ENCODE data around the gene NLRP14.

Gene NLRP14, protein sequence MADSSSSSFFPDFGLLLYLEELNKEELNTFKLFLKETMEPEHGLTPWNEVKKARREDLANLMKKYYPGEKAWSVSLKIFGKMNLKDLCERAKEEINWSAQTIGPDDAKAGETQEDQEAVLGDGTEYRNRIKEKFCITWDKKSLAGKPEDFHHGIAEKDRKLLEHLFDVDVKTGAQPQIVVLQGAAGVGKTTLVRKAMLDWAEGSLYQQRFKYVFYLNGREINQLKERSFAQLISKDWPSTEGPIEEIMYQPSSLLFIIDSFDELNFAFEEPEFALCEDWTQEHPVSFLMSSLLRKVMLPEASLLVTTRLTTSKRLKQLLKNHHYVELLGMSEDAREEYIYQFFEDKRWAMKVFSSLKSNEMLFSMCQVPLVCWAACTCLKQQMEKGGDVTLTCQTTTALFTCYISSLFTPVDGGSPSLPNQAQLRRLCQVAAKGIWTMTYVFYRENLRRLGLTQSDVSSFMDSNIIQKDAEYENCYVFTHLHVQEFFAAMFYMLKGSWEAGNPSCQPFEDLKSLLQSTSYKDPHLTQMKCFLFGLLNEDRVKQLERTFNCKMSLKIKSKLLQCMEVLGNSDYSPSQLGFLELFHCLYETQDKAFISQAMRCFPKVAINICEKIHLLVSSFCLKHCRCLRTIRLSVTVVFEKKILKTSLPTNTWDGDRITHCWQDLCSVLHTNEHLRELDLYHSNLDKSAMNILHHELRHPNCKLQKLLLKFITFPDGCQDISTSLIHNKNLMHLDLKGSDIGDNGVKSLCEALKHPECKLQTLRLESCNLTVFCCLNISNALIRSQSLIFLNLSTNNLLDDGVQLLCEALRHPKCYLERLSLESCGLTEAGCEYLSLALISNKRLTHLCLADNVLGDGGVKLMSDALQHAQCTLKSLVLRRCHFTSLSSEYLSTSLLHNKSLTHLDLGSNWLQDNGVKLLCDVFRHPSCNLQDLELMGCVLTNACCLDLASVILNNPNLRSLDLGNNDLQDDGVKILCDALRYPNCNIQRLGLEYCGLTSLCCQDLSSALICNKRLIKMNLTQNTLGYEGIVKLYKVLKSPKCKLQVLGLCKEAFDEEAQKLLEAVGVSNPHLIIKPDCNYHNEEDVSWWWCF

DNA sequence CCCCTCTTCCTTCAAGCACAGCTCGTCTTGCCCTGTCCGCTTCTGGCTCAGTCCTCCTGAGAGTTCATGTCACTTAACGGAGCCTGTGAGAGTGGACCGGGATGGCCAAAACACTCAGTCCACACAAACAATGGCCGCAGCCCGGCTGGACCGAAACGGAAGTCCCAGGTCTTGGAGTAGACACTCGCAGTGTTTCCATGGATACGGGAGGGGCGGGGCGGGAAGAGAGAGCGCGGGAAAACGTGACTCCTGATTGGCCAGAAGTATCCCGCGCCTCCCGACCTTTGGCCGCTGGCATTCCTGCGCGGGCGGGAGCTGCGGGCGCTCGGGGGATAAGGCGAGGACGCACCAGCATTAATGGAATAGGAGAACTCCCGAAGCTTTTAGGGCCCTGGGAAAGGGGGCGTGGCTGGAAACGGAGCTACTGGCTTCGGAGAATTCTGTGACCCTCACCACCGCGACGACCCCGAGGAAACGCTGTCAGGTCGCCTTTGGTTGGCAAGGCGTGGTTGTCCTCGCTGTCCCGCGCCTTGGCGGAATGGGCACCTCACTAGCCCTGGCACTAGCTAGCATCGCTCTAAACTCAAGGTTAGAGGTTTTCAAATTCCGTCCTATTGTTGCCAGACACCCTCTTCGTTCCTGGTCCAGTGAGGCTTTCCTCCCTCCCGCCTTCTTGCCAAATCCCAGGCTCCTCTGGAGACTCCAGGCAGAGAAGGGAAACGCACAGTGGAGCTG lies at the start of gene NLRP14, which contains the start of gene ZNF214:
TSS of gene NLRP14 (plus strand) at position 297 of the 735 bp plus-strand sequence. CDS start 18,108 bp downstream, outside the sequence.
TSS of gene ZNF214 (minus strand) at position 164 of the 735 bp plus-strand sequence. CDS start 17,511 bp downstream, outside the sequence.
- H3K4me2 ChIP-seq (ENCODE audit: low read depth, low read length, poor library complexity, severe bottlenecking) = no peak within 1 kb of the TSS
- H3F3A ChIP-seq (ENCODE audit: insufficient read depth) = no peaks in the 10 kb centered on the region
- H3K27me3 ChIP-seq (ENCODE audit: low read length) = no peaks in the 10 kb centered on the region
- H3K4me3 ChIP-seq (ENCODE audit: insufficient read depth, low read length, poor library complexity, severe bottlenecking) = no peak within 1 kb of the TSS
- H3K9ac ChIP-seq (ENCODE audit: low read length) = no peak within 1 kb of the TSS
- no peaks in the 10 kb centered on the region for H3K36me3 ChIP-seq (ENCODE audit: low read length)
- H3K9me2 ChIP-seq (replicated peaks; ENCODE audit: insufficient read depth, low read length) = no peaks in the 10 kb centered on the region
- no peak within 1 kb of the TSS for H3K27ac ChIP-seq (ENCODE audit: low read depth, low read length)
- H3K9me3 ChIP-seq (ENCODE audit: insufficient read depth, low read length) = no peaks in the 10 kb centered on the region
- TF ChIP-seq EZH2phosphoT487 (conservative IDR thresholded peaks at IDR 0.05; ENCODE audit: low read length) = no peak
- TF ChIP-seq, protein P1, sequence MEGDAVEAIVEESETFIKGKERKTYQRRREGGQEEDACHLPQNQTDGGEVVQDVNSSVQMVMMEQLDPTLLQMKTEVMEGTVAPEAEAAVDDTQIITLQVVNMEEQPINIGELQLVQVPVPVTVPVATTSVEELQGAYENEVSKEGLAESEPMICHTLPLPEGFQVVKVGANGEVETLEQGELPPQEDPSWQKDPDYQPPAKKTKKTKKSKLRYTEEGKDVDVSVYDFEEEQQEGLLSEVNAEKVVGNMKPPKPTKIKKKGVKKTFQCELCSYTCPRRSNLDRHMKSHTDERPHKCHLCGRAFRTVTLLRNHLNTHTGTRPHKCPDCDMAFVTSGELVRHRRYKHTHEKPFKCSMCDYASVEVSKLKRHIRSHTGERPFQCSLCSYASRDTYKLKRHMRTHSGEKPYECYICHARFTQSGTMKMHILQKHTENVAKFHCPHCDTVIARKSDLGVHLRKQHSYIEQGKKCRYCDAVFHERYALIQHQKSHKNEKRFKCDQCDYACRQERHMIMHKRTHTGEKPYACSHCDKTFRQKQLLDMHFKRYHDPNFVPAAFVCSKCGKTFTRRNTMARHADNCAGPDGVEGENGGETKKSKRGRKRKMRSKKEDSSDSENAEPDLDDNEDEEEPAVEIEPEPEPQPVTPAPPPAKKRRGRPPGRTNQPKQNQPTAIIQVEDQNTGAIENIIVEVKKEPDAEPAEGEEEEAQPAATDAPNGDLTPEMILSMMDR (IDR thresholded peaks at IDR 0.05; ENCODE audit: insufficient read depth, low read length, poor library complexity, severe bottlenecking) = no peak
- no peak within 1 kb of the TSS for H2AFZ ChIP-seq (ENCODE audit: low read depth, low read length, severe bottlenecking)
- H4K20me1 ChIP-seq (ENCODE audit: low read depth, low read length) = no peaks in the 10 kb centered on the region
- no peaks in the 10 kb centered on the region for H3K79me2 ChIP-seq (ENCODE audit: insufficient read depth, low read length)

DNA sequence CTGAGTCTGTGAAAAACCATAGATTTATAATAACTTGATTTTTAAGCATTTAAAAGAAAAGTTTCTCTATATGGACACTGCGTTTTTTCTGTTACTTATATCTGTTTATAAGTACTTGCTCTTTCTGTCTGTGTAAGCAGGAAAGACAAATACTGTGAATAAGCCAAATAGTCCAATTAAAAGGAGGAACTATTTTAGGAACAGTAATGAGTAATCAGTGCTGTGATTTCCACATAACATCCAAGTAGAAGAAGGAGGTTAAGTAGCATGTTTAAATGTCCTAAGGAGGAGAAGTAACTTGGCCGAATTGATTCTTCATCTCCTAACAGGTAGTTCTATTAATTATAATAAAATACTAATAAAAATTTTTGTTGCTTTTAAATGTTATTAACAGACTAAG lies 40.9 kb upstream of the NLRP14 start:
- Histone ChIP-seq H3K9ac (ENCODE audit: low read length) (no peak overlapping the region), H3K27me3 (ENCODE audit: low read length) (no peaks in the 10 kb centered on the region), H3K36me3 (ENCODE audit: low read length) (0 out of 2 replicates have a peak, but pooled peaks cover 2% of the 10 kb centered on the region), H3K27ac (ENCODE audit: low read depth, low read length) (no peak overlapping the region), H3F3A (ENCODE audit: insufficient read depth) (no peaks in the 10 kb centered on the region), H3K9me2 (replicated peaks; ENCODE audit: insufficient read depth, low read length) (no peaks in the 10 kb centered on the region), H2AFZ (ENCODE audit: low read depth, low read length, severe bottlenecking) (no peak overlapping the region), H3K79me2 (ENCODE audit: insufficient read depth, low read length) (no peaks in the 10 kb centered on the region), H3K4me3 (ENCODE audit: insufficient read depth, low read length, poor library complexity, severe bottlenecking) (no peak overlapping the region), H3K9me3 (ENCODE audit: insufficient read depth, low read length) (no peaks in the 10 kb centered on the region), H4K20me1 (ENCODE audit: low read depth, low read length) (no peaks in the 10 kb centered on the region), H3K4me2 (ENCODE audit: low read depth, low read length, poor library complexity, severe bottlenecking) (no peak overlapping the region)
- no peak for TF ChIP-seq EZH2phosphoT487 (conservative IDR thresholded peaks at IDR 0.05; ENCODE audit: low read length)
- TF ChIP-seq, protein P1 (IDR thresholded peaks at IDR 0.05; ENCODE audit: insufficient read depth, low read length, poor library complexity, severe bottlenecking) = no peak

DNA sequence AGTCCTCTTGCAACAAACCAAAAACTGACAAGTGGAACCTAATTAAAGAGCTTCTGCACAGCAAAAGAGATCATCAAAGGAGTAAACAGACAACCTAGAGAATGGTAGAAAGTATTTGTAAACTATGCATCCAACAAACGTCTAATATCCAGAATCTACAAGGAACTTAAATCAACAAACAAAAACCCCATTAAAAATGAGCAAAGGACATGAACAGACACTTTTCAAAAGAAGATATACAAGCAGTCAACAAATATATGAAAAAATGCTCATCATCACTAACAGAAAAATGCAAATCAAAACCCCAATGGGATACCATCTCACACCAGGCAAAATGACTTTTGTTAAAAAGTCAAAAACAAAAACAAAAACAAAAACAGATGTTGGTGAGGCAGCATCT lies 33.8 kb upstream of the NLRP14 start:
- Histone ChIP-seq H3K9me2 (replicated peaks; ENCODE audit: insufficient read depth, low read length) (no peaks in the 10 kb centered on the region), H3K36me3 (ENCODE audit: low read length) (no peaks in the 10 kb centered on the region), H3K9ac (ENCODE audit: low read length) (no peak overlapping the region), H3K27me3 (ENCODE audit: low read length) (no peaks in the 10 kb centered on the region), H3K79me2 (ENCODE audit: insufficient read depth, low read length) (no peaks in the 10 kb centered on the region), H4K20me1 (ENCODE audit: low read depth, low read length) (no peaks in the 10 kb centered on the region), H2AFZ (ENCODE audit: low read depth, low read length, severe bottlenecking) (no peak overlapping the region), H3F3A (ENCODE audit: insufficient read depth) (no peaks in the 10 kb centered on the region), H3K9me3 (ENCODE audit: insufficient read depth, low read length) (no peaks in the 10 kb centered on the region), H3K4me3 (ENCODE audit: insufficient read depth, low read length, poor library complexity, severe bottlenecking) (no peak overlapping the region), H3K27ac (ENCODE audit: low read depth, low read length) (no peak overlapping the region), H3K4me2 (ENCODE audit: low read depth, low read length, poor library complexity, severe bottlenecking) (no peak overlapping the region)
- TF ChIP-seq, protein P1 (IDR thresholded peaks at IDR 0.05; ENCODE audit: insufficient read depth, low read length, poor library complexity, severe bottlenecking) = no peak
- TF ChIP-seq EZH2phosphoT487 (conservative IDR thresholded peaks at IDR 0.05; ENCODE audit: low read length) = no peak
